ENCODE results near the gene FBLN2. TPM values are rescaled to one million over a fixed set of nuclear protein-coding genes. Genes with fewer than 3 reads are reported as not detected.
A peak's percentile ranks its signal among the peaks of the same experiment; 100 is the strongest.

Gene FBLN2
- polyA plus RNA-seq, 1 of the 3 experiments (the other 2 are of a cell fraction), result 5.2 TPM

DNA sequence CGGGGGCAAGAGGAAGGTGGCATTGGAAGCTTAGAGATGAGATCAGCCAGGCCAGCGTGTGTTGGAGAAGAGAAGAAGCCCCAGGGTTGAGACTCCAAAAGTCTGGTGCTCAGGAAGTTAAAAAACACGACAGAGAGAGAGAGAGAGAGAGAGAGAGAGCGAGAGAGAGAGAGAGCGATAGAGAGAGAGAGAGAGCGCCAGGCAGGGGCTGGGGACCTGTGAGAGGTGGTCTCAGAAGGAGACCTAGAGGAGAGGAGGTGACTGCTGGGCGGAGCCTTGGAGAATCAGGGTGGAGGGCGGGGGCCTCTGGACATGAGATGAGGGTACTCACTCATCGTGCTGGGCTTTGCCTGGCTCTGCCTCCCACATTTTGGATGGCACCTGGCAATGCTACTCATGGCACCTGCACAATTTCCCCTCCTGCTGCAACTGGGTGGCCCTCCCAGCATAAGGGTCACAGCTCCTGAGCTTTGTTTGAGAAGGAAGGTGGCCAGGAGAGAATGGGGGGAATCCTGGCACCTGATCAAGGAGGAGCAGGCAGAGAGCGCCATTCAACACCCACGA is 51.0 kb downstream of the FBLN2 start:
- H3F3A ChIP-seq (replicated peaks; ENCODE audit: insufficient read depth), result no peaks in the 10 kb centered on the region
- no peaks in the 10 kb centered on the region for H4K20me1 ChIP-seq (ENCODE audit: insufficient read depth)
- TF ChIP-seq CHD2 (IDR thresholded peaks at IDR 0.05; ENCODE audit: low read length, partially characterized antibody) (no peak), FOXM1 (IDR thresholded peaks at IDR 0.05; ENCODE audit: low read depth) (no peak), POLR2AphosphoS5 (IDR thresholded peaks at IDR 0.05; ENCODE audit: low read depth, low read length) (no peak), EZH2phosphoT487 (IDR thresholded peaks at IDR 0.05; ENCODE audit: borderline replicate concordance, low read depth) (no peak), USF2 (IDR thresholded peaks at IDR 0.05; ENCODE audit: borderline replicate concordance, low read depth, low read length) (no peak), NFIC (IDR thresholded peaks at IDR 0.05; ENCODE audit: borderline replicate concordance) (no peak), FOXJ3 (CRISPR knock-in tag; IDR thresholded peaks at IDR 0.05) (no peak)
- TF ChIP-seq, protein P1, sequence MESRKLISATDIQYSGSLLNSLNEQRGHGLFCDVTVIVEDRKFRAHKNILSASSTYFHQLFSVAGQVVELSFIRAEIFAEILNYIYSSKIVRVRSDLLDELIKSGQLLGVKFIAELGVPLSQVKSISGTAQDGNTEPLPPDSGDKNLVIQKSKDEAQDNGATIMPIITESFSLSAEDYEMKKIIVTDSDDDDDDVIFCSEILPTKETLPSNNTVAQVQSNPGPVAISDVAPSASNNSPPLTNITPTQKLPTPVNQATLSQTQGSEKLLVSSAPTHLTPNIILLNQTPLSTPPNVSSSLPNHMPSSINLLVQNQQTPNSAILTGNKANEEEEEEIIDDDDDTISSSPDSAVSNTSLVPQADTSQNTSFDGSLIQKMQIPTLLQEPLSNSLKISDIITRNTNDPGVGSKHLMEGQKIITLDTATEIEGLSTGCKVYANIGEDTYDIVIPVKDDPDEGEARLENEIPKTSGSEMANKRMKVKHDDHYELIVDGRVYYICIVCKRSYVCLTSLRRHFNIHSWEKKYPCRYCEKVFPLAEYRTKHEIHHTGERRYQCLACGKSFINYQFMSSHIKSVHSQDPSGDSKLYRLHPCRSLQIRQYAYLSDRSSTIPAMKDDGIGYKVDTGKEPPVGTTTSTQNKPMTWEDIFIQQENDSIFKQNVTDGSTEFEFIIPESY (IDR thresholded peaks at IDR 0.05; ENCODE audit: borderline replicate concordance, low read depth), result no peak
- ChIA-PET CTCF (interaction anchor here (1.1 to 1.6 kb wide), 5 partner anchors 15 to 286 kb away, joined by 3 to 8 read pairs (median 4); no protein-coding TSS in a partner anchor), POLR2A (no interaction called here)
- no peaks in the 10 kb centered on the region for H3K79me2 ChIP-seq (ENCODE audit: insufficient read depth)
- no peaks in the 10 kb centered on the region for H3K36me3 ChIP-seq (replicated peaks in 1 of 2; ENCODE audit: control insufficient read depth in 1 of 2, insufficient read depth in 2 of 2, low read length in 1 of 2)
- H3K27me3 ChIP-seq (ENCODE audit: insufficient read depth), result no peaks in the 10 kb centered on the region
- no peak overlapping the region for H2AFZ ChIP-seq (ENCODE audit: low read depth)
- H3K9me3 ChIP-seq, result no peaks in the 10 kb centered on the region
- H3K4me3 ChIP-seq (ENCODE audit: low read depth in 2 of 2, low read length in 1 of 2), result no peak overlapping the region
- no peak for DNase-seq
- peaks cover 0 to 13% of the 10 kb centered on the region in 2 experiments; a peak in 1 of 4 replicates for H3K4me1 ChIP-seq (ENCODE audit: control insufficient read depth in 1 of 2, insufficient read depth in 2 of 2, low read depth in 1 of 2, low read length in 1 of 2)
- no peak overlapping the region for H3K4me2 ChIP-seq
- H3K27ac ChIP-seq (ENCODE audit: low read depth in 2 of 2, low read length in 1 of 2), result no peak overlapping the region
- WGBS (ENCODE audit: low lambda C conversion rate), result 65% methylated on average over 11 of the region's 11 CpGs
- H3K9me2 ChIP-seq, result no peaks in the 10 kb centered on the region
- H3K9ac ChIP-seq, result no peak overlapping the region

DNA sequence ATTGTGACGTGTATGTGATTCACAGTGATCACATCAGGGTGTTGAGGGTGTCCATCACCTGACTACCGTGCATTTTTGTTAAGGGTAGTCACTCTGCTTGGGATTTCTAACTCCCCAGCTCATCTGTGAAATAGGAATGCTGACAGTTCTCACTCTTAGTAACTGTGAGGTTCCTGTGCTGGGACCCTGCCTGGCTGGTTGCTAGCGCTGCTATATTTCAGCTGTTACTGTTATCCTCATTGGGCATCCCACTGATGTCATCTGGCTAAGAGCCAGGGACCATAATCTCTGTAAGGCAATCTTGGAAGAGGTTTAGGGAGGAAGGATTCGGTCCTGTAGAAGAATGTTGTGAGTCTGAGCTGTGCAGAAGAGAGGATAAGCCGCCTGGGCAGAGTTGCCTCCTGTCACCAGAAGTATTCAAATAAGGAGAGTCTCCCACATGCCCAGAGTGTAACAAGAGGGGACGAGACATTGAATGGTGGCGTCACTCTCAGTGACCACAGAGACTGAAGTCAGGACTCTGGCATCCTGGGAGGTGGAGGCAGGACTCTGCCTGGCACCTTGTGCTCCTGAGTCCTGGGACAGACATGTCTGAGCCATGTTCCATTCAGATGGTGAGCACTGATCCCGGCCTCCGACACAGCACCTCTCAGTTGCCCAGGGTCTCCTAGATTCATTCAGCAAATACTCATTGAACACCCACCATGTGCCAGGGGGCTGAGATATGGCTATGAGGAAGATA is 52.2 kb downstream of the FBLN2 start:
- no peak for TF ChIP-seq SIN3A (IDR thresholded peaks at IDR 0.05; ENCODE audit: borderline replicate concordance, low read depth, low read length)
- no peak for TF ChIP-seq ELF1 (IDR thresholded peaks at IDR 0.05)
- no peak for TF ChIP-seq GABPA (IDR thresholded peaks at IDR 0.05; ENCODE audit: low read depth)
- no peak for TF ChIP-seq NRF1 (IDR thresholded peaks at IDR 0.05; ENCODE audit: low read depth, low read length)
- TF ChIP-seq TCF12 (IDR thresholded peaks at IDR 0.05), result no peak
- no peaks in the 10 kb centered on the region for H4K20me1 ChIP-seq (ENCODE audit: insufficient read depth)
- H3K4me1 ChIP-seq (ENCODE audit: control insufficient read depth in 1 of 2, insufficient read depth in 2 of 2, low read depth in 1 of 2, low read length in 1 of 2), result peaks cover 0 to 11% of the 10 kb centered on the region in 2 experiments; a peak in 1 of 4 replicates
- no peaks in the 10 kb centered on the region for H3K9me2 ChIP-seq
- no peak overlapping the region for H3K4me2 ChIP-seq
- no peaks in the 10 kb centered on the region for H3K36me3 ChIP-seq (replicated peaks in 1 of 2; ENCODE audit: control insufficient read depth in 1 of 2, insufficient read depth in 2 of 2, low read length in 1 of 2)
- H3K9me3 ChIP-seq, result no peaks in the 10 kb centered on the region
- H3K27me3 ChIP-seq (ENCODE audit: insufficient read depth), result no peaks in the 10 kb centered on the region
- POLR2A ChIA-PET, result no interaction called here
- H2AFZ ChIP-seq (ENCODE audit: low read depth), result no peak overlapping the region
- no peak overlapping the region for H3K4me3 ChIP-seq (ENCODE audit: low read depth in 2 of 2, low read length in 1 of 2)
- no peaks in the 10 kb centered on the region for H3F3A ChIP-seq (replicated peaks; ENCODE audit: insufficient read depth)
- H3K79me2 ChIP-seq (ENCODE audit: insufficient read depth), result no peaks in the 10 kb centered on the region
- CTCF ChIA-PET, result interaction anchor here (1.2 to 1.6 kb wide), 4 partner anchors 20 to 285 kb away, joined by 3 to 8 read pairs (median 4); no protein-coding TSS in a partner anchor
- 50% methylated on average over 9 of the region's 9 CpGs for WGBS (ENCODE audit: low lambda C conversion rate)
- no peak overlapping the region for H3K27ac ChIP-seq (ENCODE audit: low read depth in 2 of 2, low read length in 1 of 2)
- DNase-seq, result peak; percentile 40
- H3K9ac ChIP-seq, result no peak overlapping the region

Data from SK-N-SH (cell line).